ENCODE data around the gene RASGRP1.

The RASGRP1 gene

DNA sequence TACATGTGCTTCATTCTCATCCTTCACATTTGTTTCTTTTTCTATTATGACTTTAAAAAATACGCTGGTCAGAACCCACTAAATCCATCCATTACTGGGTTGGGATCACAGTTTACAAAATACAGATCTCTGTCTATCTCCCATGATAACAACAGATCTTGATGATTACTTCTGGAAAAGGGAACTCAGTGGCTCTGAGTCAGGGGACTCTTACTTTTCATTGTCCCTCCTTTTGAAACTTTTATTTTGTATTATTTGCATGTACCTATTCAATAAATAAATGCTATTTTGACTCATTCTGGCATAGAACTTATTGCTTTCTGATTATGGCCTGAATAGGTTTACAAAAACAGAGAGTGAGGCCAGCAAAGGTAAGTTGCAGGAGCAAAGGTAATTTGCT, 11.6 kb upstream of the RASGRP1 start:
- DNase-seq (ENCODE audit: extremely low read depth in 1 of 2, low read depth in 1 of 2) = no peak

DNA sequence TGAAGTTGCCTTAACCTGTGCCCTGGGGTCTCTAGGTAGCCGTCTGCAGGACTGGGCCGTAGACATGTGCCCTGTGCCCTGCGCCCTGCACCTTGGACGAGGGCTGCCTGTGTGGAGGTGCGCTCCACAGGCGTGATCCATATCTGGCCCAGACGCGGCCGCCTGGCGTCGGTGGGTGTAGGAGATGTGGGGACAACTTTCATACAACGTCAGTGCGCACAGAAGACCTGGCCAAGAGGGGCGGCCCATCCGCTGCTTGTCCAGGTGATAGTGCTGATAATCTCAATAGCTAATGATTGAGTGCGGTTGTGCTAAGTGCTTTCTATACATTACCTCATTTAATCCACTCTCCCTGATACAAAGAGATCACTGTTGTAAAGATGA, 665 bp upstream of the RASGRP1 start:
- no peak for DNase-seq (ENCODE audit: extremely low read depth in 1 of 2, low read depth in 1 of 2)

GRCh38 chr15:38563723-38564519, 693 bp downstream of the RASGRP1 start:
- peak; percentile 60 to 80 for DNase-seq (ENCODE audit: extremely low read depth in 1 of 2, low read depth in 1 of 2)

DNA sequence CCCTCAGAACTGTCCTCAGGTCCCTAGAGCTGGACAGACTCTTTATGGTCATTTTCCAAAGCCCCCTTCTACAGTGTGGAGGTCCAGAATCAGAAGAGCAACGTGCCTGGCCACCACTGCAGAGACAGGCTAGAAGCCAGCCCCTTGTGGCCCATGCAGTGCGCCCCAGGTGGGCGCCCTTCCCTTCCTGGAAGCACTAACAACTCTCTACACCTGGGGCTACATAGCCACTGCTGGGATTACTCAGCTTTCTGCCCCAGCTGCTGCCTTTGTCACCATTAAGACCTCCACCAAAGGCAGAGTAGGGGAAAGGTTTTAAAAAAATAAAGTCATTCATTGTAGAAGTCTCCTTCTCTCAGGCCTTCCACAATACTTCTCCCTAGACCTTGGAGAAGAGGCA, 2.3 kb downstream of the RASGRP1 start:
- no peak for DNase-seq (ENCODE audit: extremely low read depth in 1 of 2, low read depth in 1 of 2)

GRCh38 chr15:38560456-38560926, 4.1 kb downstream of the RASGRP1 start:
- DNase-seq (ENCODE audit: extremely low read depth in 1 of 2, low read depth in 1 of 2) = no peak

GRCh38 chr15:38559636-38560307, 4.8 kb downstream of the RASGRP1 start:
- DNase-seq (ENCODE audit: extremely low read depth in 1 of 2, low read depth in 1 of 2) = no peak

GRCh38 chr15:38559131-38559530, 5.5 kb downstream of the RASGRP1 start:
- DNase-seq (ENCODE audit: extremely low read depth in 1 of 2, low read depth in 1 of 2) = no peak

GRCh38 chr15:38558372-38559059, 6.1 kb downstream of the RASGRP1 start:
- no peak for DNase-seq (ENCODE audit: extremely low read depth in 1 of 2, low read depth in 1 of 2)

GRCh38 chr15:38557921-38558320, 6.7 kb downstream of the RASGRP1 start:
- DNase-seq (ENCODE audit: extremely low read depth in 1 of 2, low read depth in 1 of 2) = no peak

DNA sequence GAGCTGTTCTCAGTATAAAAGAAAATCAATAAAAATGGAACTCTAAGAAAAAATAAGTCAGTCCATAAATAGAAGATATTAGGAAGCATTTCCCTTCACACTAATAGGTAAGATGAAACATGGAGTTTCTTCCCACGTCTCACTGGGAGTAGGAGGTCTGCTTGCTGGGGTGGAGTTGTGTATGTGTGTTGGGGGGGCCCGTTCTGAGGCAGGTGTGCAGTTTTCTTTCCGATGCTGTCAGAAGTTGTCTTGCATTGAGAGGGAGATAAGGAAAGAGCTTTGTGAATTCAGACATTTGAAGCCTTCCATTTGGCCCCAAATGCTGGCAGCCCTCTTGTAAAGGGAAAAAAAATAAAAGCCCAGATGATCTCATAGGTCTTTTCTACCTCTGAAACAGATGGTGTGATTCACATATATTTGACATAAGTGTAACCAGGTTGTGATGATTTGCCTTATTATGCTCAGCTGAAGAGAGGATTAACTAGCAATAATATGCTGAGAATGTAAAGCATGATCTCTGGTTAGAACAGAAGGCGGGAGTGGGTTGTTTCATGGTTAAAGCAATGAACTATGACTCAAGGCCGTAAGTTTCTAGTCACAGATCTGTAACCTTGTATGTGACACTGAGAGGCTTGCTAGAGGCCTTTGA, 8.8 kb downstream of the RASGRP1 start:
- no peak for DNase-seq (ENCODE audit: extremely low read depth in 1 of 2, low read depth in 1 of 2)

DNA sequence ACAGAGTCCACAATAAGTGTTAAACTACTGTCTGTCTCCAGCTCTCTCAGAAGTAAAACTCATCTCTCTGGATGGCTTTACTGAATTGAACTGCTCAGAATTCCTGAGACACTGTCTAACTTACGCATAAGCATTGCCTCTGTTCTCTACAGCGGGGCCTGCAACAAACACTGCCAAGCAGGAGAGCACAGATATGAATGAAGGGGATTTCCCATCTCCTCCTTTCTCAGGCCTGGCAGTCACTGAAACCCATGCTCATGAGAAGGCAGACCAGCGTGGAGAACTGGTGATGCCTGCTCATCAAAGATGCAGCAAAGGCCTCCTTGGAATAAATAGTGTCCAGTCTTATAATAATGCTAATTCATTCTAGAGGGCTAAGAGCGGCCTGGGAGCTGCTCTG, 10.3 kb downstream of the RASGRP1 start:
- DNase-seq (ENCODE audit: extremely low read depth in 1 of 2, low read depth in 1 of 2) = no peak

- no peak for DNase-seq (ENCODE audit: extremely low read depth in 1 of 2, low read depth in 1 of 2)
Observed at GRCh38 chr15:38553071-38553470, 11.5 kb downstream of the RASGRP1 start.

DNA sequence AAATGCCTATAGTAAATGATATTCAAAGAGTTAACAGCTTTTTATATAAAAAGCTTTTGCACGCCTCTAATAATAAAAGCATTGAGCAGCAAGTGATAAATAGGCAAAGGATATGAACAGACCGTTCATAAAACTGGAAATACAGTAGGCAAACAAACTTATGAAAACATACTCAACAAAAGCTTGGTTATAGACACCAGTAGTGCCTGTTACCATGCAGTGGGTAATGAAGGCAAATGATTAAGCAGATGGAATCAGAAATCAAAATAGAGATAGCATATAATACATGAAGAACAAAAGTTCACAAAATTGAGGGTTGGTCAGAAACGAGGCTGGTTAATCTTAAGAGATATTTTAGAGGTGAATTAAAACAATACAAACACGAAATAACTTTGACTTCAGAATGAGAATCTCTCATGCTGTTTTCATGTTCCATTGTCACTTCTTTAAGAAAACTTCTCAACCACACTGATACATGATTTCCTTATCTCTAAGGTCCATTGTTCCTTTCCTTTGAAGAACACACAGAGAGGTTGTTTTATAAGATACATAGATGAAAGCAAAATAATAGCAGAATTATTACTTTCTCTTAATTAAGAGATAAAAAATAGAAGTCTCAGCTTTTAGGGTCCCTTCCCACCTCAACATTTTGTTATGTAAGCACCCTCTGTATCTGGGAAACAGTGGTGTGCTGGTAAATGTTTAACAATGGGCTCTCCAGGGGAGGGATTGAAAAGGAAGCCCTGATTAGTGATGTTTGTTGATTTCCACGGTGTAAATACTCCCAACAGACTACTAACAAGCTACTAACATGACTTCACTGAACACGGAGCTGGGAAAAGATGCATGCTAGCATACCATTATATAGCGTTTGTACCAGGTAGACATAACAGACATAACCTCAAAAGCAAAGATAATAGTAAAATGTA, 12.6 kb downstream of the RASGRP1 start:
- no peak for DNase-seq (ENCODE audit: extremely low read depth in 1 of 2, low read depth in 1 of 2)

DNA sequence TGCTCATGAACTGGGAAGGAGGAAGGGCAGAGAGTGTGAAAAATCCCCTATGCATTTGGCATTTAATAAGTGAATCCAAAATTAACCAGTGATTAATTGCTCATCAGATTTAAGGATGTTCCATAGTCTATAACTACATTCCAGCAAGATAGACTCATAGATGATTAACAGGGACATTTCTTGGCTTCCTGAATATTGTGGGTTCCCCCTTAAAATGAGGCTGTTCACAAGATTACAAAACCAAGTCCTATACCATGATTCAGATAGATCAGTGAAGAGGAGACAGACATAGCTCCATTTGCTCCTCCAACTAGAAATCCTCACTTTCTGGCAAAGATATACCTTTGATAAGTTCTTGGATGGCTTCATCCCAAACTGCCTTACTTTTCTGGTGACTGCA, 15.4 kb downstream of the RASGRP1 start:
- DNase-seq (ENCODE audit: extremely low read depth in 1 of 2, low read depth in 1 of 2) = no peak

GRCh38 chr15:38547255-38547997, 17.2 kb downstream of the RASGRP1 start:
- DNase-seq (ENCODE audit: extremely low read depth in 1 of 2, low read depth in 1 of 2) = no peak

DNA sequence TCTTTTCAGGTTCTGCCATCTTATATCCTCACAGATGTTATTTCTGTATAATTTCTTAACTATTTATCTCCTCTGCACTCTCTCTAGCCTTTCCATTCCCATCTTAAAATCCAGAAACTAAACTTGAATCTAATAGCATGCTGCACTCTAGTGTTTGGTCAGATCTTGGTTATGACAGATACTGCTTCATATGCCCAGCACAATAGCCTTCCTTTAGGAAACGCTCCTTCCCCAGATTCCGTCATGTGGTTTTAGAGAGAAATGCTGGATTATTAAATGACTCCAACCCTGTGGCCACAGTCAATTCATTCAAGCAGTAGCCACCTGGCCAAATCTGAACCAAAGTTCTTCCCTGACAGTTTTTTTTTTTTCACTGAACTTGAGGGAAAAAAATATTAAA, 19.4 kb downstream of the RASGRP1 start:
- DNase-seq (ENCODE audit: extremely low read depth in 1 of 2, low read depth in 1 of 2) = no peak

GRCh38 chr15:38541026-38541425, 23.6 kb downstream of the RASGRP1 start:
- DNase-seq (ENCODE audit: extremely low read depth in 1 of 2, low read depth in 1 of 2) = no peak

GRCh38 chr15:38540510-38540909, 24.1 kb downstream of the RASGRP1 start:
- no peak for DNase-seq (ENCODE audit: extremely low read depth in 1 of 2, low read depth in 1 of 2)

GRCh38 chr15:38539008-38539343, 25.6 kb downstream of the RASGRP1 start:
- DNase-seq (ENCODE audit: extremely low read depth in 1 of 2, low read depth in 1 of 2) = no peak

Measured in activated CD8-positive, alpha-beta memory T cell treated with anti-CD3 and anti-CD28 coated beads for 1 hour (primary cell).